Stromal cell of bone marrow (primary cell): ENCODE results near the gene PINLYP.
"Not testable (repeated sequence)": the region's sequence is repeated elsewhere in the genome, so short reads cannot be mapped to it uniquely, and the experiment has no call there.

Source experiments
- DNase-seq: peaks from one replicate; pipeline ENCODE4 v3.0.0-alpha.2; 2012; ENCODE audit warnings: low read depth

Gene PINLYP

DNA sequence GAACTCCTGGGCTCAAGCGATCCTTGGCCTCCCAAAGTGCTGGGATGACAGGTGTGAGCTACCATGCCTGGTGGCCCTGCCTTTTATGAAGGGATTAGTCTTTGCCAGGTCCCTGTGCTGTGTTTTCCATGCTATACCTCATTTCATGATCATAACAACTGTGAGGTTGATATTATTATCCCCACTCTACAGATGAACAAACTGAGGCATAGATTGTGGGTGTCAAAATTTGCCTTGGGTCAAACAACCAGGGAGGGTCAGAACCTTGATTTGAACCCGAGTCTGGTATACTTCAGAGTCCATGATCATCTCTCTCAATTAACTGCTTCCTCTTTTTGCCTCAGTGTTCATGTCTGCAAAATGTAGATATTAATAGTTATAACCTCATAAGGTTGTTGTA is 6.9 kb downstream of the PINLYP start:
- DNase-seq = no peak

DNA sequence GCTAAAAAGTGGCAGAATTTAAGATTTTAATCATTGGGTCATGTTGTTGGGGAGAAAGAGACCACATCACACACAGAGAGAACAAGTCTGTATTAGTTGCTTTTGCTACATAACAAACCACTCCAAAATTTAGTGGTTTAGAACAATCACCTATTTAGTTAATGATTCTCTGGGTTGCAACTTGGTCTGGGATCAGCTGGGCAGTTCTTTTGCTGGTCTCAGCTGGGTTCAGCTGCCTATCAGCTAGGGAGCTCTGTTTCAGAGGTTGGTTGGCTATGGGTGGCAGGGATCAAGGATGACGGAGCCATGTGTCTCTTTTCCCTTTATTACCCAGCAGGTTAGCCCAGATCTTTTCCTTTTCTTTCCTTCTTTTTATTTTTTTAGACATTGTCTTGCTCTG is 8.9 kb downstream of the PINLYP start:
- no peak for DNase-seq

DNA sequence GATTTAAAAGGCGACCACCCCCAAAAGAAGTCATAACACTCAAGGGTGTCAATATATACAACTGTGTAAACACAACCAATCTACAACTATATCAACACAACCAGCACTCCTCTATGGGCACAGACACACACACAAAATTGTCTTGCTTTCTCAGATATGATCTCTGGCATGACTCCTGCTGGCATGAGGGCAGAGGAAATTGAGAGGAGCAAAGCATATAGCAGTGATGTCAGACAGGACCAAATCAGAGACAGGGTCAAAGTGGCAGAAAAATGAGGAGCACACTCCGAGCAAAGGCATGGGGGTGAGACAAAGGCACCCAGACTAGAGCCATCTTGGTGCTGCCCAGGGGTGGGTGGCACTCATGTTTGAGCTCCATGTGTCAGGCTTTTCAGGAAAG is 10.7 kb downstream of the PINLYP start:
- no peak for DNase-seq

DNA sequence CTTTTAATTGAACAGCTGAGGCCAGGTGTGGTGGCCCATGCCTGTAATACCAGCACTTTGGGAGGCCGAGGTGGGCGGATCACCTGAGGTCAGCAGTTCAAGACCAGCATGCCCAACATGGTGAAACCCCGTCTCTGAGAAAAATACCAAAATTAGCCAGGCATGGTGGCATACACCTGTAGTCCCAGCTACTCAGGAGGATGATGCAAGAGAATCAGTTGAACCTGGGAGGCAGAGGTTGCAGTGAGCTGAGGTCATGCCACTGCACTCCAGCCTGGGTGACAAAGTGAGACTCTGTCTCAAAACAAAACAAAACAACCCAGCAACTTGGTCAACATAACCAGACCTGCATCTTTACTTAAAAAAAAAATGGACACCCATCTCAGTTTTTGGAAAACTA is 11.4 kb downstream of the PINLYP start:
- DNase-seq = not testable (repeated sequence)

DNA sequence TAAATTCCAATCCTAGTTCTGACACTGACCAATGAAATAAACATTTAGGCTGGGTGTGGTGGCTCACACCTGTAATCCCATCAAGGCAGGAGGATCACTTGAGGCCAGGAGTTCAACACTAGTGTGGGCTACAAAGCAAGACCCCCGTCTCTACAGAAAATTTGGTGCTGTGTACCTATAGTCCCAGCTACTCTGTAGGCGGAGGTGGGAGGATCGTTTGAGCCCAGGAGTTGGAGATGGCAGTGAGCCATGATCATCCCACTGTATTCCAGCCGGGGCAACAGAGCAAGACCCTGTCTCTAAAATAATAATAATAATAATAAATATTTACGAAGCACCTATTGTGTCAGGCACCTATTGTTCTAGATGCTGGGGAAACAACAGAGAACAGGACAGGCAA is 13.7 kb downstream of the PINLYP start:
- no peak for DNase-seq

DNA sequence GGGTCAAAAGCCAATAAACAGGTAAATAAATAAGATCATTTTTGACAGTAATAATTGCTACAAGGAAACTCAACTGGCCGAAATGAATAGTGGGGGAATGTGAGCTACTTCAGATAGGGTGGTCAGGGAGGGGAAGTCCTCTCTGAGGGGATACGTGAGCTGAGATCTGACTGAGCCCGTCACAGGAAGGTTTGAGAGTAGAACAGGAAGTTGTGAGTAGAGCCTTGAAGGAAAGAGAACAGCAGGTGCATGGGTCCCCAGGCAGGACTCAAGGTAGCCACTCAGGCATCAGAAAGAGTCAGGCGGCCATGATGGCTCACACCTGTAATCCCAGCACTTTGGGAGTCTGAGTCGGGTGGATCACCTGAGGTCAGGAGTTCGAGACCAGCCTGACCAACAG is 14.1 kb downstream of the PINLYP start:
- no peak for DNase-seq

DNA sequence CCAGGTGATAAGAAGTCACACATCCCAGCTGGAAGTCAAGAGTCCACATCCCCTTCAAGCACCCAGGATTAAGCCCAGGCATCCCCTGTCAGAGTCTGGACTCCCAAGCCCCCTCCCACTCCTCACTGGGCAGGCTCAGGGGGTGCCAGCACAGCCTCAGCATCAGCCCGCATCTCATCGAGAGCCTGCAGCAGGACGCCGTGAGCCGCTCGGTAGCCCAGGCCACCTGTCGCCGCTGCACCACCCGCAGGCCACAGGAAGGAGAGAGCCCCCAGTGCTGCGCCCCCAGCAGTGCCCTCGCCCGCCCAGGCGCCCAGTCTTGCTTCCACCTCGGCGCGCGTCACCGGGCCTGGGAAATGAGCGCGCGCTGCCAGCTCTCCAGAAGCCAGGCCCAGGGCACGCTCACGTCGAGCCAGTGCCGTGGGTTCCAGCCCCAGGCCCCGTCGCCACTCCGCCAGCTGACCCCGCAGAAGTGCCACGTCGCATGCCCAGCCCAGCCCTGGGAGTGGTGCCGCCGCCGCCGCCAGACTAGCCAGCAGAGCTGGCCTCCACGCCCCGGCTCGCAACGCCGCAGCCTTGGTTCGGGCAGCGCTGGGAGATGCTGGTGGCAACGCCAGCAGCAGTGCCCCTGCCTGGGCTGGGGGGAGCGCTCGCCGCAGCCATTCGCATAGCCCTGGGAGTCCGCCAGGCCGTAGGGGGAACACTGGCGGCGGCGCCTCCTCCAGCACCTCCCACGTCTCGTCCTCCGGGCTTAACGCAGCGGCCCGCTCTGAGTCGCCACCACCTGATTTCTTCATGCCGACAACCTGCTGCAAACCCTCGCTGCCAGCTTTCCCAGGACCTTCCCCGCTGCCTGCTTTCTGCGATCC is 16.5 kb downstream of the PINLYP start:
- no peak for DNase-seq

DNA sequence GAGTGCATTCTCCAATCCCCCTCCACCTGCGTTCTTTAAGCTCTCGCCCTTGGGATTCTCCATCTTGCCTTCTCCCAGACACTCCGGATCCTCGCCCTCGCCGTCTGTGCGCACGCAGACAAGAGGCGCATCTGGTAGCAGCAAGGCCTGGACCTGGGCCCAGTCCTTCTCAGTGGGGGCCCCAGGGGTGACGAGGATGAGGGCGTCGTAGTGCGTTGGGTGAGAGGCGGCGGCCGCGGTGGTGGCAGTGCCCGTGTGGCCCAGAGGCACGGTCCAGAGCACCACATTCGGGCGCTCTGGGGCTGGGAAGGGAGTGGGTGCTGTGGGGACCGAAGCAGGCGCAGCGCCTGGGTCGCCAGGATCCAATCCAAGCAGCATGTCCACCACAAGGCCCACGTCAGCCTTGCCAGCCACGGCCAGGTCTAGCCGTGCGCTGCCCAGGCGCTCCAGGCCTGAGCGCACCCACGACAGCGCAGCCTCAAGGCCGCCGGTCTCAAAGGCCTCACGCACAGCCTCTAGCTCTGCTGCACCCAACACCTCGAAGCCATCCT is 17.3 kb downstream of the PINLYP start:
- DNase-seq = no peak

DNA sequence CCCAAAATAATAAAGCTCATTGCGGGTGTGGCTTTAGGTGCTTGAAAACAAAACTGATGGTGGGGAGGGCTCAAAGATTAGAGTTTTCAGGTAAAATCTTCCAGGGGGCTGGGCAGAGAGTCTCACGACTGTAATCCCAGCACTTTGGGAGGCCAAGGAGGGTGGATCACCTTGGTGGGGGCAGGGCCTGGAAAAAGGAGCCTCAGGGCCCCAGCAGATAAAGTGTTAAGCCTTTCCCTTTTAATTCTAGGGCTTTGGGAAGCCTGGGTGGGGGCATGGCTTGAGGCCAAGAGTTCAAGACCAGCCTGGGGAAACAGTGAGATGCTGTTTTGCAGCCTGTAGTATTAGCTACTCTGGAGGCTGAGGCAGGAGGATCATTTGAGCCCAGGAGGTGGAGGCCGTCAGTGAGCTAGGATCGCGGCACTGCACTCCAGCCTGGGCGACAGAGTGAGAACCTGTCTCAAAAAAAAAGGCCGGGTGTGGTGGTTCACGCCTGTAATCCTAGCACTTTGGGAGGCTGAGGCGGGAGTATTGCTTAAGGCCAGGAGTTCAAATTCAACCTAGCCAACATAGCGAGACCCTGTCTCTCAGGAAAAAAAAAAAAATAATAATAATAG is 18.6 kb downstream of the PINLYP start:
- DNase-seq = no peak

DNA sequence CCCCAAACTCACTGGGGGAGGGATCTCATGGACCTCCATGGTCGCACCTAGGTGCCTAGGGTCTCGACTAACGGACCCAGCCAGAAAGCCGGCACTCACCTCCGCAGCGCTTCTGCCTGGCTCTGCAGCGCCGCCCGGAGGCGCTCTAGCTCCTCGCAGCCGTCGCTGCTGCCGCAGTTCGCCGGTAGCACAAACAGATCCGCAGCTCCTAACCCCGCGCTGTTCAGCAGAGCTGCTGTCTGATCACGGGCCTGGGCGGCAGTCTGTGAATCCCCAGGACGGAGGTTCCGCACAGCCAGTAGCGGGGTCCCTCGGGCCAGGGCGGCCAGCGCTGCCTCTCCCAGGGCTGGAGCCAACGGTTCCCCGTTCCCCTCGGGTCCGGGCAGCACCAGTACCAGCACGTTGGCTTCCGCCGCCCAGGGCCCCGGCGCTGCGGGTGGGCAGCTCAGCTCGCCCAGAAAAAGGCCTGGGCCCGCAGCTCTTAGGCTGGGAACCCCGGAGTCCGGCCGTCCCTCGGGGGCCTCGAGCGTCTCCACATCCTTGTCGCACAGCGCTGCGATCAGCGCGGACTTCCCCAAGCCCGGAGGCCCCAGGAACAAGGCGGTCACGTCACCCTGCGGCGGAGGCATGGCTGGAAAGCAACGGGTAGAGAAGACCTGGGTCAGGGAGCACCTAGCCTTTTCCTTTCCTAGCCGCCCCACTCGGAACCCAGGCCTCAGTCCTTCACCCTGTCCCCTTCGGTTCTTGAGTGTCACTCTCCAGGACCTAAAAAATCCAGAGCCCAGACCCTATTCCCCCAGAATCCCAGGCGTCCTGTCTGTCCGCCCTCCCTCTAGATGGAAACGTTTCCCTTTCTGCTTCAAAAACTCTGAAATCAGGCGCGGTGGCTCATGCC is 19.4 kb downstream of the PINLYP start:
- no peak for DNase-seq

DNA sequence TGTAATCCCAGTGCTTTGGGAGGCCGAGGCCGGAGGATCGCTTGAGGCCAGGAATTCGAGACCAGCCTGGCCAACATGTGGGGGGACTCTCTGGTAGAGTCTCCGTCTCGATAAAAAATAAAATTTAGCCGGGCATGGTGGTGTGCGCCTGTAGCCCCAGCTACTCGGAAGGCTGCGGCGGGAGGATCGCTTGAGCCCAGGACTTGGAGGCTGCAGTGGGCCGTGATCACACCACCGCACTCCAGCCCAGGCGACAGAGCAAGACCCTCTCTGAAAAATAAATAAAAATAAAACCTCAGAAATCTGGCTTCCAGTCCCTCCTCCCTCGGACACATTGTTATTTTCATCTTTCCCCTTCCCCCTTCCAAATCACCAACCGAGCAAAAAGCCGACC is 20.0 kb downstream of the PINLYP start:
- no peak for DNase-seq

DNA sequence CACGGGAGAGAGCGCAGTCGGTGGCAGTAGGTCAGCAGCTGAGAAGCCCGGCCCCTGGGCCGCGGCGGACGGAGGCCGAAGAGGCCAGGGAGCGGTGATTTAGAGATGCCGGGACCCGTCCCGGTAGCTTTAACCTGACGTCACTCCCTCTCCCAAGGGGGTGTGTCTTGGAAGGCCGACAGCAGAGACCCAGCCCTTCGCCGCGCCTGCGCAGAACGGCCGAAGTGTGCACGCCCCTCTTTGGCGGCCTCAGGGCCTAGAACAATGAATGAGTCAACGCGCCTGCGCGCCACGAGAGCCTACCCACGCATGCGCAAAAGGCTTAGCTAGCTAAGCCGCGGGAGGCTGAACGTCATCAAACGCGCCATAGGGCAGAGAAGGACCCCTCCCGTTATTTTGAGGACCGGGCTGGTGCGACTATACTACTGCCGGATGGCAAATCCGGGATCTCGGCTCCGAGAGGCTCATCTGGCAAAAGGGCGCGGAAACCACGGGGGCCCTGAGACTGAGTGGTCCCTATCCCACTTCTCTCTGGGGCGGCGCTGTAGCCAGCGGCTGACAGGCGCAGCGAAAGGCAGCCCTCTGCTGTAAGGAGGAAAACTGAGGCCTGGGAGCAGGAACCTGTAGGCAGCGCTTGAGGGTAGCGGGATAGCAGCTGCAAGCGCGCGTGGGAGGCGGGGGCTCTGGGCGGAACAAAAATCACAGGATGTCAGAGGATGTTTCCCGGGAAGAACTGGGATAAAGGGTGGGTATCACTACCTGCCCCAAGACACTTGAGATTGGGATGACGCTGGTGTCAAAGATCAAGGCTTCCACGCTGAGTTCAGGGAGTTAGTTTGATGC is 20.6 kb downstream of the PINLYP start, which contains the start of the genes IRGQ and ZNF576:
Gene IRGQ, minus strand, starts transcription at position 136 of the 843 bp plus-strand sequence. CDS start 796 bp downstream, outside the sequence.
Gene ZNF576, plus strand, starts transcription at position 597 of the 843 bp plus-strand sequence. CDS start 514 bp downstream, outside the sequence.
- peak; percentile 97 for DNase-seq

DNA sequence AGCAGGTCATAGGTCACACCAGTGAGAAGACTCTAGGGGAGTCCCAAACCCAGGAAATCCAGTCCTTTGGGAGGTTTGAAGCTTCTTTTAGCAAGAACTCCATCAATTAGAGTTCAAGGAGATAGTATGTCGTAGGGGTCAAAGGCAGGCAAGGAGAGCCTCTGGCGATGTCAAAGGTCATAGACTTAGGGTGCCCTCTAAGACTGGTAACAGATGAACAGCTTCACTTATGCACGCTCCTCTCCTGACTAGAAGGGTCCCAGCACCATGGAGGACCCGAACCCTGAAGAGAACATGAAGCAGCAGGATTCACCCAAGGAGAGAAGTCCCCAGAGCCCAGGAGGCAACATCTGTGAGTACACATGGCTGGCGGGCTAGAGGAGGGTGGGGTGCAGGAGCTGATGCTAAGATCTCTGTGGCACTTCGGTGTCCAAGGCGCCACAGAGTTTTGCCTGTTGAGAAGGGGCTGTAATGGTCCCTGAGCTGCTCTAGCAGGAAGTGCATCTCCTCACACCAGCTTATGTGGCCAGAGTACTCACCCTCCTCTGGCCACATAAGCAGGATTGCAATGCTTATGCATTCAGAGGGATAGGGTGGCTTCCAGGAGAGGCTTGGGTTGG is 21.4 kb downstream of the PINLYP start:
- no peak for DNase-seq

DNA sequence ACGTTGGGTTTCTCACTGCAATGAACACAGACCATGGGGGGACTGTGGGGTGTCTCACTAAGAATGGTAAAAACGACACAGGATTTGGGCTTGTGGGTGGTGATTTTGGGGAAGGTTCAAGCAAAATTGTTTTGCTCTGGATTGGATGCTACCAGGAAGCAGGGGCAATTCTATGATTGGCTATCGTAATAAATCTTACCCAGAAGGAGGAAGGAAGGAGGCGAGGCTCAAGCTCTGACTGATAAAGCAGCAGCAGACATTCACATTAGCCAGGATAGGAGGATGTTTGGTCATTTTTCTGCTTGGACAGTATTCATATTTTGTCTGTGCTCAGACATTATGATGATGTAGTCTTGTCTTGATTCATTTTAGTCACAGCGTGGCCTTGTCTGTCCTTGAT is 22.3 kb downstream of the PINLYP start:
- no peak for DNase-seq

DNA sequence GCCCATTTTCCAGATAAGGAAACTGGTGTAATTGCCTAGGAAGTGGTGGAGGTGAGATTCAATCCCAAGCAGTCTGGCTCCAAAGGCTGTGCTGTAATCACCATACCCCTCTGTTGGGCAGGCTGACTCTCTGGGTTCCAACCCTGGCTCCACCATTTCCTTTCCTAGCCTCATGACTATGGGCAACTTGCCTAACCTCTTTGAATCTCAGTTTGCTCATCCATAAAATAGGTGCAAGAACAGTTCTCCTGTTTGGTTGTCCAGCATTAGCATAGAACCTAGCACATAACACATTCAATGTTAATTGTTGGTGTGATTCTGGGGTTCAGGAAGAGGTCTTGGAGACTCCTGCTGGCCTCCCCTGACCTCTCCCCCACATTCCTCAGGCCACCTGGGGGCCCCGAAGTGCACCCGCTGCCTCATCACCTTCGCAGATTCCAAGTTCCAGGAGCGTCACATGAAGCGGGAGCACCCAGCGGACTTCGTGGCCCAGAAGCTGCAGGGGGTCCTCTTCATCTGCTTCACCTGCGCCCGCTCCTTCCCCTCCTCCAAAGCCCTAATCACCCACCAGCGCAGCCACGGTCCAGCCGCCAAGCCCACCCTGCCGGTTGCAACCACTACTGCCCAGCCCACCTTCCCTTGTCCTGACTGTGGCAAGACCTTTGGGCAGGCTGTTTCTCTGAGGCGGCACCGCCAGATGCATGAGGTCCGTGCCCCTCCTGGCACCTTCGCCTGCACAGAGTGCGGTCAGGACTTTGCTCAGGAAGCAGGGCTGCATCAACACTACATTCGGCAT is 23.0 kb downstream of the PINLYP start:
- DNase-seq = no peak

DNA sequence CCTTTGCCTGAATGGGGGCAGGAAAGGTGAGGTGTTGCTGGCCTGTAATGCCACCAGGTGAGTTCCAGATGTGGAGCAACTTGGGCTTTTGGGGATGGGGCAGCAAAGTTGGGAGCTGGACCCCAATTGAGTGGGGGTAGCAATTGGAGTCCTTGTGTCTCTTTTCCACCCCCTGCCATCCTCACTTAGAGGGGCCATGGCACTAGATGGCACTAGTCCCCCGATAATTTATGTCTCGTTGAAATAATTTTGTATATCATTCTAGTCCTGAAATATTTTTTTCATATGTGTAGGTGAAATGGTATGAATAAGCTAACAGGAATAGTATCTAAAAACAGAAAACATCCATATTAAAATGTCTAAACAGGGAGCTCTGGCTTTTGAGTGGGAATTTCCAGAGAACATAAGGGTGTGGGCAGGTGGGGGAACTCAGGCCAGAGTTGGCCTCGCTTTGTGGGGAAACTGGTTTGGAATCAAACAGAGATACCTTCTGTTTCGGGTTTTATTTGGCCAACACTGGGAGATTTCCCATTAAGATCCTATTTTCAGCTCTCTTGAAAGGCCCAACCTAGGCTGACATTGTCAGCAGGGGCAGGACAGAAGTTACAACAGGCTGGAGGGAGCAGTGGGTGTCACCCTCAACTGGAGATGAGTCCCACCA is 24.2 kb downstream of the PINLYP start:
- DNase-seq = no peak

DNA sequence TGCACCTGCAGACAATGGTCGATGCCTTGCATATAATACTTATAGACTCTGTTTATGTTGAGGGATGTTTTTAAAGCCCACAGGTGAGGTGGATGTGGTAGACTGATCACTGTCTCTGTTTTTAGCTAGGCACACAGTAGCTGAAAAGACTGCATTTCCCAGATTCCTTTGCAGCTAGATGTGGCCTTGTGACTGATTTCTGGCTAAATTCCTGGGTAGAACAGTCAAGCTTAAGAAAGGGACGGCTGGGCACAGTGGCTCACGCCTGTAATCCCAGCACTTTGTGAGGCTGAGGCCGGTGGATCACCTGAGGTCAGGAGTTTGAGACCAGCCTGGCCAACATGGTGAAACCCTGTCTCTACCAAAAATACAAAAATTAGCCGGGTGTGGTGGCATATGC is 24.7 kb downstream of the PINLYP start:
- DNase-seq = not testable (repeated sequence)

DNA sequence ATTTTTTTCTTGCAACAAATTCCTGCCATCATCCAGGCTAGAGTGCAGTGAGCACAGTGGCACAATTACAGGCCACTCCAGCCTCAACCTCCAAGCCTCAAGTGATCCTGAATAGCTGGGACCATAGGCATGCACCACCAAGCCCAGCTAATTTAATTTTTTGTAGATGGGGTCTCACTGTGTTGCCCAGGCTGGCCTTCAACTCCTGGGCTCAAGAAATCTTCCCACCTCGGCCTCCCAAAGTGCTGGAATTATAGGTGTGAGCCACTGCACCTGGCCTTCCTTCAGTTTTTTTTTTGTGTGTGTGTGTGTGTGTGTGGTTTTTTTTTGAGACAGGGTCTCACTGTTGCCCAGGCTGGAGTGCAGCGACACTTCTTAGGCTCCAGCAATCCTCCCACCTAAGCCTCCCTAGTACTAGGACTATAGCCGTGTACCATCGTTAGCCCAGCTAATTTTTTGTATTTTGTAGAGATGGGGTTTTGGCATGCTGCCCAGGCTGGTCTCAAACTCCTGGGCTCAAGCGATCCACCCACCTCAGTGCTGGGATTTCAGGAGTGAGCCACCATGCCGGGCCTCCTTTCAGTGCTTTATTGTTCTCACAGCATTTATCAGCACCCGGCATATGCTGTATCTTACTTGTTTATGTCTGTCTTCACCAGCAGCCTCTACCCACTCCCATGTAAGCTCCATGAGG is 30.4 kb downstream of the PINLYP start:
- no peak for DNase-seq
